Measurements from ENCODE around the gene TPSG1.

TPSG1 gene

GRCh38 chr16:1176280-1176897 lies 48.7 kb downstream of the TPSG1 start:
- DNase-seq, result no peak

- DNase-seq, result no peak
Measured at GRCh38 chr16:1175566-1176279, 49.3 kb downstream of the TPSG1 start.

GRCh38 chr16:1174477-1175357 lies 50.4 kb downstream of the TPSG1 start:
- DNase-seq, result no peak

- no peak for DNase-seq
Measured at GRCh38 chr16:1173788-1174451, 51.1 kb downstream of the TPSG1 start.

- no peak for DNase-seq
Measured at GRCh38 chr16:1172651-1173050, 52.4 kb downstream of the TPSG1 start.

- no peak for DNase-seq
Measured at GRCh38 chr16:1171854-1172428, 53.1 kb downstream of the TPSG1 start.
